NCI-H446 (cell line): ENCODE results near the gene KLHL6.
A peak's percentile ranks its signal among the peaks of the same experiment; 100 is the strongest.
"Not testable (repeated sequence)": the region's sequence is repeated elsewhere in the genome, so short reads cannot be mapped to it uniquely, and the experiment has no call there.

Experiments used
- DNase-seq, 2 experiments: peaks; one replicate each; lab custom pipeline; 2025; lab: John Stamatoyannopoulos, UW

KLHL6 gene

GRCh38 chr3:183555541-183556081 lies at the start of gene KLHL6:
Gene KLHL6, minus strand, starts transcription at chr3:183555706. Its CDS starts 53 bp downstream, at chr3:183555653.
- no peak for DNase-seq

GRCh38 chr3:183597959-183598358 lies 42.5 kb upstream of the KLHL6 start:
- DNase-seq: no peak

GRCh38 chr3:183594636-183595035 lies 39.1 kb upstream of the KLHL6 start:
- DNase-seq: no peak

GRCh38 chr3:183592821-183593220 lies 37.3 kb upstream of the KLHL6 start:
- DNase-seq: no peak

GRCh38 chr3:183591881-183592521 lies 36.5 kb upstream of the KLHL6 start:
- no peak for DNase-seq

GRCh38 chr3:183590442-183590841 lies 34.9 kb upstream of the KLHL6 start:
- no peak for DNase-seq

- no peak for DNase-seq
These were observed 31.8 kb upstream of the KLHL6 start for GRCh38 chr3:183587336-183587735.

GRCh38 chr3:183586477-183586876 lies 31.0 kb upstream of the KLHL6 start:
- no peak for DNase-seq

GRCh38 chr3:183584914-183585280 lies 29.4 kb upstream of the KLHL6 start:
- DNase-seq: no peak

GRCh38 chr3:183584246-183584913 lies 28.9 kb upstream of the KLHL6 start:
- DNase-seq: peak in 1 of 2 experiments; percentile 56

- no peak for DNase-seq
These were observed 28.1 kb upstream of the KLHL6 start for GRCh38 chr3:183583331-183584245.

GRCh38 chr3:183582161-183582560 lies 26.7 kb upstream of the KLHL6 start:
- no peak for DNase-seq

GRCh38 chr3:183581496-183582155 lies 26.1 kb upstream of the KLHL6 start:
- no peak for DNase-seq

GRCh38 chr3:183579967-183580900 lies 24.7 kb upstream of the KLHL6 start:
- no peak for DNase-seq

GRCh38 chr3:183578179-183578578 lies 22.7 kb upstream of the KLHL6 start:
- DNase-seq: no peak

- DNase-seq: no peak
These were observed 21.8 kb upstream of the KLHL6 start for GRCh38 chr3:183577346-183577745.

GRCh38 chr3:183576487-183577107 lies 21.1 kb upstream of the KLHL6 start:
- DNase-seq: peak; percentile 74 to 91

- DNase-seq: no peak
These were observed 17.4 kb upstream of the KLHL6 start for GRCh38 chr3:183572935-183573334.

- DNase-seq: not testable (repeated sequence)
These were observed 14.7 kb upstream of the KLHL6 start for GRCh38 chr3:183570191-183570590.

GRCh38 chr3:183566880-183567279 lies 11.4 kb upstream of the KLHL6 start:
- DNase-seq: no peak
